Stimulated activated CD4-positive, alpha-beta T cell treated with anti-CD3 and anti-CD28 coated beads, TNF-alpha, amount 100 ng/mL, for 4 hours (primary cell): ENCODE measurements around the gene FAM118A.

Source experiments
- DNase-seq, 3 experiments: peaks; one replicate each; pipeline ENCODE4 v3.0.0-alpha.2; 2020; ENCODE audit warnings: low read depth in 3 of 3

Gene FAM118A

DNA sequence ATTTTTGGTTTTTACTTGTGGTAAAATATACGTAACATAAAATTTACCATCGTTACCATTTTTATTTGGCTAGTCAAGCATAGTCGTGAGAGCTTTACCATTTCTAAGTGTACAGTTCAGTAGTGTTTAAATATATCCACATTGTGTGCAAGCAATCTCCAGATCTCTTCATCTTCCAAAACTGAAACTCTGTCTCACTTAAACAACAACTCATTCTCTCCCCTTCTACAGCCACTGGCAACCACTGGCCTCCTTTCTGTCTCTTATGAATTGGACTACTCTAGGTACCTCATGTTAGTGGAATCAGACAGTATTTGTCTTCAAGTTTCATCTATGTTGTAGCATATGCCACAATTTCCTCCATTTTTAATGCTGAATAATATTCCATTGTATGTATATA is 66.3 kb downstream of the FAM118A start:
- no peak for DNase-seq

DNA sequence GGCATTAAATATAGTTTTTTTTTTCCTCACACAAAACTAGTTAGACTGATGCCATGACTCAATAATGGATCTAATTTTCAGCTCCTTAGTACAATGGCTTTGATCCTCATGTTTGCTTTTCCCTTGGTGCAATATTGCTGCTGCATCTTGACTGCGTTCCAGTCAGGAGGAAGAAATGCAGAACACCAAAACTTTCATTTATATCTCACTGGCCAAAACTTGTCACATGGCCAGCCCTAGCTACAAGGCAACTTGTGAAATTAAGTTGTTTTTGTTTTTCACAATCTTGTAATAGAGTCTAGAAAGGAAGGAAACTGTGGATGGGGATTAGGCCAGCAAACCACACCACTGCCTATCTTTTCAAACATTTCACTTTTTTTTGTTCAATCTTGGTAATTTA is 67.0 kb downstream of the FAM118A start:
- DNase-seq, result no peak

DNA sequence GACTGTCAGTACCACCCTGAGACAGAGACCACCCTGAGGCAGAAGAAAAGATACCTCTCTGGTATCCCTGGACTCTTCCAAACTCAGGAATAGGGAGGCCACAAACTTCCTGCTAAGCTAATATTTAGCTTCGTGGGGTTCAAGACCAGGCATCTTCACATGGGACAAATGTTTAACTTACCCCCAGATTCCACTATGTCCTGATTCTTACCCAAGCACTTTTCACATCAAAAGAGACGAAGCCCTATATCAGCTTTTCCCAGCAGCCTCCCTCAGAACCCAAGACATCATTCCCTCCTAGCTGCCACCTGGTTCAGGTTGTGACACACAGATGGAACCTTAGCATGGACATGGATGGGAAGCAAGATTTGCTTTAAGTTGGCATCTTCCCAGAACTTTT is 71.6 kb downstream of the FAM118A start:
- no peak for DNase-seq

DNA sequence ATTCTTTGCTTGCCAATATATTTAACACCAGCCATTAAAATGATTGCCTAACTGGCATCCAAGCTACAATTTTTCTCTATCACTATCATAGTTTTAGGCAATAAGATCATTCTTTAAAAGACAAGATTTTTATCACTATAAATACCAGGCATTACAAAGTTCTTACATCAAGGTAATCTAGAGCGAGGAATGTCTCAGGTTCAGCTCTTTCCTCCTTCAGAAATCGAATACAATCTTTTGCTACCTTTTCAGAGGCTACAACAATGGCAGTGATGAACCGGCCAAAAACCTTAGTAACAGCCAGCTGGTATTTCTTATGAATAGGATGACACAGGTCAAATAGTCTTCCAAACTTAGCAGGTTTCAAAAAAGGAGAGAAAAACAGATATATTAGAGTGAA is 79.8 kb downstream of the FAM118A start:
- DNase-seq, result no peak
